ENCODE data around the gene ULK2.

ULK2 gene

GRCh38 chr17:19747159-19747719 lies 120.5 kb downstream of the ULK2 start:
- no peak for ATAC-seq
- TF ChIP-seq CSDC2 (CRISPR knock-in tag; IDR thresholded peaks at IDR 0.05) (no peak), RARB (CRISPR knock-in tag; IDR thresholded peaks at IDR 0.05) (no peak), GLIS3 (CRISPR knock-in tag; IDR thresholded peaks at IDR 0.05) (no peak), ZFP3 (CRISPR knock-in tag; IDR thresholded peaks at IDR 0.05) (no peak), ZNF8 (CRISPR knock-in tag; IDR thresholded peaks at IDR 0.05) (no peak), POU6F1 (CRISPR knock-in tag; IDR thresholded peaks at IDR 0.05; ENCODE audit: borderline replicate concordance, low read depth) (no peak), OSR1 (CRISPR knock-in tag; IDR thresholded peaks at IDR 0.05) (no peak), PPARA (CRISPR knock-in tag; IDR thresholded peaks at IDR 0.05; ENCODE audit: borderline replicate concordance) (no peak), TOX (CRISPR knock-in tag; IDR thresholded peaks at IDR 0.05; ENCODE audit: borderline replicate concordance) (no peak), ZNF565 (CRISPR knock-in tag; conservative IDR thresholded peaks at IDR 0.05; ENCODE audit: low read depth) (no peak)

DNA sequence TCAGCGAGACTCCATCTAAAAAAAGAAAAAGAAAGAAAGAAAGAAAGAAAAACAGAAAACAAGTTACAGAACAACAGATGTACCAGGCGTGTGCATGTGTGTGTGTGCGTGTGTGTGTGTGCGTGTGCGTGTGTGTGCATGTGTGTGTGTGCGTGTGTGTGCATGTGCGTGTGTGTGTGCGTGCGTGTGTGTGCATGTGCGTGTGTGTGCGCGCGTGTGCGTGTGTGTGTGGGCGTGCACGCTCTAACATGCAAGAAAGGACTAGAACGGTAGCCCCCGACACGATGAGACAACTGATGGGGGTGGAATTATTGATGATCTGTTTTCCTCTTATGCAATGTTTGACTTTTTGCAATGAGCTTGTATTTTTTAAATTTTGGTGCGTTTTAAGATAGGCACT lies 121.2 kb downstream of the ULK2 start:
- no peak for ATAC-seq
- TF ChIP-seq ESRRG (CRISPR knock-in tag; IDR thresholded peaks at IDR 0.05) (no peak), ARNTL (CRISPR knock-in tag; IDR thresholded peaks at IDR 0.05; ENCODE audit: borderline replicate concordance, low read depth) (no peak), ISL1 (CRISPR knock-in tag; IDR thresholded peaks at IDR 0.05) (no peak), PPARA (CRISPR knock-in tag; IDR thresholded peaks at IDR 0.05; ENCODE audit: borderline replicate concordance) (no peak), OSR1 (CRISPR knock-in tag; IDR thresholded peaks at IDR 0.05) (no peak), TCF4 (CRISPR knock-in tag; IDR thresholded peaks at IDR 0.05; ENCODE audit: borderline replicate concordance) (no peak), ZNF8 (CRISPR knock-in tag; IDR thresholded peaks at IDR 0.05) (no peak), POU6F1 (CRISPR knock-in tag; IDR thresholded peaks at IDR 0.05; ENCODE audit: borderline replicate concordance, low read depth) (no peak), ZC3H10 (CRISPR knock-in tag; IDR thresholded peaks at IDR 0.05) (no peak), ZFP3 (CRISPR knock-in tag; IDR thresholded peaks at IDR 0.05) (no peak), CSDC2 (CRISPR knock-in tag; IDR thresholded peaks at IDR 0.05) (no peak), TOX (CRISPR knock-in tag; IDR thresholded peaks at IDR 0.05; ENCODE audit: borderline replicate concordance) (no peak), GLIS3 (CRISPR knock-in tag; IDR thresholded peaks at IDR 0.05) (no peak)
- TF ChIP-seq, protein P1, sequence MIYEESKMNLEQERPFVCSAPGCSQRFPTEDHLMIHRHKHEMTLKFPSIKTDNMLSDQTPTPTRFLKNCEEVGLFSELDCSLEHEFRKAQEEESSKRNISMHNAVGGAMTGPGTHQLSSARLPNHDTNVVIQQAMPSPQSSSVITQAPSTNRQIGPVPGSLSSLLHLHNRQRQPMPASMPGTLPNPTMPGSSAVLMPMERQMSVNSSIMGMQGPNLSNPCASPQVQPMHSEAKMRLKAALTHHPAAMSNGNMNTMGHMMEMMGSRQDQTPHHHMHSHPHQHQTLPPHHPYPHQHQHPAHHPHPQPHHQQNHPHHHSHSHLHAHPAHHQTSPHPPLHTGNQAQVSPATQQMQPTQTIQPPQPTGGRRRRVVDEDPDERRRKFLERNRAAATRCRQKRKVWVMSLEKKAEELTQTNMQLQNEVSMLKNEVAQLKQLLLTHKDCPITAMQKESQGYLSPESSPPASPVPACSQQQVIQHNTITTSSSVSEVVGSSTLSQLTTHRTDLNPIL (CRISPR knock-in tag; IDR thresholded peaks at IDR 0.05; ENCODE audit: low read depth) = no peak

DNA sequence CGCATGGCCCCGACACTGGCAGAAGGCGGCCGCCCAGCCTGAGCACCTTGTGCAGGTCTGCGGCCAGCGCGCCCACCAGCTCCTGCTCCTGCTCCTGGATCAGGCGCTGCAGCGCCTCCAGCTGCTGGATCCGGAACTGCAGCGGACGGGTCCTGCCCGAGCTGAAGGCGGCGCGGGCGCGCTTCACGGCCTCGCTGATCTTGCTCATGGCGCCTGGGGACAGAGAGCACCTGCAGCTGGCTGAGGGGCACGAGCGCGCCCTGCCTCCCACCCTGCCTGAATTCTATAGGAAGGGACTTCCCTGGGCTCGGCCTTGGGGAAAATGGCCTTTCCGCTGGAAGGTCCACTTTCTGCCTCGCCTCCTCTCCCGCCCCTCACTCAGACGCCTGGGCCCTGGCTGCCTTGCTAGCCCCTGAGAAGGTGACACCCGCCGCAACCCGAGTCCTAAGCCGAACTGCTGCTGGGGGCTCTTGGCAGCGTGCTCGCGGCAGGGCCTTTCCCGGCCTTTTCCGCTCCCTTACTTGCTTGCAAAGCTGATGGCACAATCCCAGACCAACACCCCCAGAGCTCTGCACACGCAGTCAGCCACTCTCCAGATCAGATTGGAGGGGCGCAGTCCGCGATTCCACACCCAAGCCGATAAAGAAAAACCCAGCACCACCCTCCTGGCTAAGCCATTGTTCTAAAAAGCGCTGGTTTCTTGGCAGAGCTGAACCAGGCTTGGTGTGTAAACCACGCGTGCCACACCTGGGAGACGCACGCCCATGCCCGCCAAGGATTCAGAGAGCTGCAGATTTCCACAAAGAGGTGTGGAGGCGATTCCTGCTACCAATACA lies 122.6 kb downstream of the ULK2 start:
- peak; percentile 97 for ATAC-seq
- no peak for TF ChIP-seq ZNF8 (CRISPR knock-in tag; IDR thresholded peaks at IDR 0.05)
- TF ChIP-seq CSDC2 (CRISPR knock-in tag; IDR thresholded peaks at IDR 0.05) = no peak
- TF ChIP-seq PPARA (CRISPR knock-in tag; IDR thresholded peaks at IDR 0.05; ENCODE audit: borderline replicate concordance) = no peak
- TF ChIP-seq, protein P2, sequence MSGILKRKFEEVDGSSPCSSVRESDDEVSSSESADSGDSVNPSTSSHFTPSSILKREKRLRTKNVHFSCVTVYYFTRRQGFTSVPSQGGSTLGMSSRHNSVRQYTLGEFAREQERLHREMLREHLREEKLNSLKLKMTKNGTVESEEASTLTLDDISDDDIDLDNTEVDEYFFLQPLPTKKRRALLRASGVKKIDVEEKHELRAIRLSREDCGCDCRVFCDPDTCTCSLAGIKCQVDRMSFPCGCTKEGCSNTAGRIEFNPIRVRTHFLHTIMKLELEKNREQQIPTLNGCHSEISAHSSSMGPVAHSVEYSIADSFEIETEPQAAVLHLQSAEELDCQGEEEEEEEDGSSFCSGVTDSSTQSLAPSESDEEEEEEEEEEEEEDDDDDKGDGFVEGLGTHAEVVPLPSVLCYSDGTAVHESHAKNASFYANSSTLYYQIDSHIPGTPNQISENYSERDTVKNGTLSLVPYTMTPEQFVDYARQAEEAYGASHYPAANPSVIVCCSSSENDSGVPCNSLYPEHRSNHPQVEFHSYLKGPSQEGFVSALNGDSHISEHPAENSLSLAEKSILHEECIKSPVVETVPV (CRISPR knock-in tag; IDR thresholded peaks at IDR 0.05) = no peak
- TF ChIP-seq ZNF70 (CRISPR knock-in tag; IDR thresholded peaks at IDR 0.05) = no peak
- no peak for TF ChIP-seq POU6F1 (CRISPR knock-in tag; IDR thresholded peaks at IDR 0.05; ENCODE audit: borderline replicate concordance, low read depth)
- TF ChIP-seq, protein P3, sequence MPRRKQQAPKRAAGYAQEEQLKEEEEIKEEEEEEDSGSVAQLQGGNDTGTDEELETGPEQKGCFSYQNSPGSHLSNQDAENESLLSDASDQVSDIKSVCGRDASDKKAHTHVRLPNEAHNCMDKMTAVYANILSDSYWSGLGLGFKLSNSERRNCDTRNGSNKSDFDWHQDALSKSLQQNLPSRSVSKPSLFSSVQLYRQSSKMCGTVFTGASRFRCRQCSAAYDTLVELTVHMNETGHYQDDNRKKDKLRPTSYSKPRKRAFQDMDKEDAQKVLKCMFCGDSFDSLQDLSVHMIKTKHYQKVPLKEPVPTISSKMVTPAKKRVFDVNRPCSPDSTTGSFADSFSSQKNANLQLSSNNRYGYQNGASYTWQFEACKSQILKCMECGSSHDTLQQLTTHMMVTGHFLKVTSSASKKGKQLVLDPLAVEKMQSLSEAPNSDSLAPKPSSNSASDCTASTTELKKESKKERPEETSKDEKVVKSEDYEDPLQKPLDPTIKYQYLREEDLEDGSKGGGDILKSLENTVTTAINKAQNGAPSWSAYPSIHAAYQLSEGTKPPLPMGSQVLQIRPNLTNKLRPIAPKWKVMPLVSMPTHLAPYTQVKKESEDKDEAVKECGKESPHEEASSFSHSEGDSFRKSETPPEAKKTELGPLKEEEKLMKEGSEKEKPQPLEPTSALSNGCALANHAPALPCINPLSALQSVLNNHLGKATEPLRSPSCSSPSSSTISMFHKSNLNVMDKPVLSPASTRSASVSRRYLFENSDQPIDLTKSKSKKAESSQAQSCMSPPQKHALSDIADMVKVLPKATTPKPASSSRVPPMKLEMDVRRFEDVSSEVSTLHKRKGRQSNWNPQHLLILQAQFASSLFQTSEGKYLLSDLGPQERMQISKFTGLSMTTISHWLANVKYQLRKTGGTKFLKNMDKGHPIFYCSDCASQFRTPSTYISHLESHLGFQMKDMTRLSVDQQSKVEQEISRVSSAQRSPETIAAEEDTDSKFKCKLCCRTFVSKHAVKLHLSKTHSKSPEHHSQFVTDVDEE (CRISPR knock-in tag; IDR thresholded peaks at IDR 0.05) = no peak
- no peak for TF ChIP-seq ISL1 (CRISPR knock-in tag; IDR thresholded peaks at IDR 0.05)
- TF ChIP-seq TCF4 (CRISPR knock-in tag; IDR thresholded peaks at IDR 0.05; ENCODE audit: borderline replicate concordance) = no peak
- TF ChIP-seq SNAI2 (CRISPR knock-in tag; IDR thresholded peaks at IDR 0.05) = no peak
- TF ChIP-seq RARB (CRISPR knock-in tag; IDR thresholded peaks at IDR 0.05) = no peak
- no peak for TF ChIP-seq ZNF565 (CRISPR knock-in tag; conservative IDR thresholded peaks at IDR 0.05; ENCODE audit: low read depth)
- TF ChIP-seq ZFP3 (CRISPR knock-in tag; IDR thresholded peaks at IDR 0.05) = no peak
- no peak for TF ChIP-seq ZFP30 (CRISPR knock-in tag; IDR thresholded peaks at IDR 0.05)
- TF ChIP-seq GLIS3 (CRISPR knock-in tag; IDR thresholded peaks at IDR 0.05) = no peak
- no peak for TF ChIP-seq TOX (CRISPR knock-in tag; IDR thresholded peaks at IDR 0.05; ENCODE audit: borderline replicate concordance)
- no peak for TF ChIP-seq BACH2 (CRISPR knock-in tag; IDR thresholded peaks at IDR 0.05; ENCODE audit: borderline replicate concordance)

All from SK-N-SH treated with all-trans-retinoic acid at 6 μM for 48 hours (cell line).